Fibroblast of the aortic adventitia (primary cell): ENCODE results near the gene HMCN1. TPM values are rescaled to one million over a fixed set of nuclear protein-coding genes. Genes with fewer than 3 reads are reported as not detected.

Source experiments
- DNase-seq: peaks from one replicate; pipeline ENCODE4 v3.0.0-alpha.2; 2010; ENCODE audit warnings: low read depth
- H3K4me3 ChIP-seq: 2 replicates; pipeline ENCODE4 v1.5.1; 2011; ENCODE audit warnings: low read depth, mild to moderate bottlenecking, control low read depth, low read length, moderate library complexity
- CTCF ChIP-seq: IDR thresholded peaks from 2 replicates; pipeline ENCODE4 v1.5.1; 2011; ENCODE audit warnings: mild to moderate bottlenecking, low read length, control low read depth, inconsistent platforms; ENCODE audit not compliant: insufficient read depth
- total RNA-seq: library from RNA; depleted of rRNA; stranded (reverse); fragments of >200 nt; gene quantifications from 2 replicates; pipeline ENCODE4 v1.2.3, GENCODE V29; 2012; ENCODE audit warnings: low replicate concordance

Gene HMCN1
- total RNA-seq, 1 donor: 106 TPM

GRCh38 chr1:185696422-185697150, 37.6 kb upstream of the HMCN1 start:
- TF ChIP-seq CTCF: no peak

GRCh38 chr1:185699874-185700273, 34.3 kb upstream of the HMCN1 start:
- DNase-seq: no peak
- no peak for TF ChIP-seq CTCF
- H3K4me3 ChIP-seq: no peak overlapping the region

More at GRCh38 chr1:185696422-185697150, 37.6 kb upstream of the HMCN1 start:
- no peak for DNase-seq
- H3K4me3 ChIP-seq: no peak overlapping the region

GRCh38 chr1:185701650-185702049, 32.5 kb upstream of the HMCN1 start:
- no peak overlapping the region for H3K4me3 ChIP-seq
- no peak for TF ChIP-seq CTCF
- no peak for DNase-seq

GRCh38 chr1:185704181-185704580, 30.0 kb upstream of the HMCN1 start:
- no peak for TF ChIP-seq CTCF
- no peak overlapping the region for H3K4me3 ChIP-seq
- peak; percentile 55 for DNase-seq

GRCh38 chr1:185716095-185716494, 18.1 kb upstream of the HMCN1 start:
- no peak for TF ChIP-seq CTCF
- no peak for DNase-seq
- no peak overlapping the region for H3K4me3 ChIP-seq

GRCh38 chr1:185719021-185719420, 15.2 kb upstream of the HMCN1 start:
- peak; percentile 97 for DNase-seq
- H3K4me3 ChIP-seq: no peak overlapping the region
- TF ChIP-seq CTCF: peak; percentile 55

GRCh38 chr1:185720633-185721272, 13.4 kb upstream of the HMCN1 start:
- H3K4me3 ChIP-seq: no peak overlapping the region
- TF ChIP-seq CTCF: peak; percentile 56
- peak; percentile 97 for DNase-seq
